NCI-H2196 (cell line): ENCODE measurements around the gene MBNL2.

Experiments
- DNase-seq: peaks from one replicate; lab custom pipeline; 2025; ENCODE audit not compliant: unreplicated experiment; lab: John Stamatoyannopoulos, UW

Gene MBNL2

DNA sequence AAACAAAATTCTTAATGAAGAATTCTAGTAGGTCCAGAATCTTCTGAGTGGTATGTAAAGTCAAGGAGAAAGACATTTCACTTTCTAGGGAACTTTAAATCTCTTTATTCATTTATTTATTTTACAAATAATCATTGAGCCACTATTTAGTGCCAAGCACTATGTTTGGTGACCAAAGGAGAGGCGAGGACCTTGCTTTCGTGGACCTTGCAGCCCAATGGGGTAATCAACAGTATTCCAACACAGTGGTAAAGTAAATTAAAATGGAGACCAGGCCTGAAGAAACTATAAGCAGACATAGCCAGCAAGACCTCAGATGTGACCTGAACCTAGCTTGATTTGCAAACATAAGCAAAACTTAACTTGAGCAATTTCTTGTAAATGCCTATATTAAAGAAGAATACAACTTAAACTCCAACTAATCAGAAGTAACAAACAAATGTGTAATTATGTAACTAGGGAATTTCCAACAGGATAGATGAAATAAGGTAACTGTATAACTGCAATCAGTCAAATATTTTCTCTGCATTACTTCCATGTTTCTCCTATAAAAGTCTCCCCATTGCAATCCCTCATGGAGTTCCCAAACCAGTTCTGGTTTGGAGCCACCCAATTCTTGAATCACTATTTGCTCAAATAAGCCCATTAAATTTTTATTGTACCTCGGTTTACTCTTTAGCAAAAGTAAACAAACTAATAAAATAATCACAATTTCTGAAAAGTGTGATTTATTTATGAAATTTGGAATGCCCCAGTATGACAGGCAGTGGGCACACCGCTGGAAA lies 67.6 kb downstream of the MBNL2 start:
- DNase-seq: no peak

DNA sequence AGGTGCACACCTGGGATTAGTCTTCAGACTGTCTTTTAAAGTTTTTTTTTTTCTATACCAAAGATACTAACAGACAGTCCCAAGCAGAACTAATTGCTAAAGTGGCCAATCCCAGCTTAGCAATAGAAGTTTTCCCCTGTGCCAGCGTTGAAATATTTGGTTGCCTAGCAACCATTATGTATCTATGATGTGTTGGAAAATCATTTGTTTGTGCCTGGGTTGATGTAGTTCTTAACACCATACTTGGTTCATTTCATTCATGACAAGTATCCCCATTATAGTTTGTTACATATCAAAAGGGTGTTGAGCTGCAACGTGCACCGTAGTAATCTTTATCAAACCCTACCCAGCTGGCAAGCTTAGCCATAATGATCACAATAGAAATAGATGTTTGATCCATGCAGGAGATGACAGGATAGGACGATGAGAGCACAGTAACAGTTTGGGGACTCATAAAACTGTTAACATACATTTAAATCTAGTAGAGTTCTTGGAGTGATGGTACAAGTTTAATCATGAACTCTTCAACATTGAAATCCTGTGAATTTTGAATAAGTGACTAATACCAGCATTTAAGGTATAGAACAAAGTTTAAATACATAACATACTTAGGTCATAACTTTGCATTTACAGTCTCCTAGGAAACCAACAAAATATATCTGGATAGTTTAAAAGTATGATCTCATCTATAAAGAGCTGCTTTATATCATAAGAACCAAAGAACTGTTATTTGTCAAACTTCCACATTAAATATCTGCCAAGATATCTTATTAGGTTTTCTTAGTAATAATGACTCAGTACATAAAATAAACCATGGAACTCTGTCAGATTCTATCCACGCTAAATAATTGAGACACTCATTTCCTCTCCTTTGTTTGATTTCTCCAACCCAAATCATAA lies 73.4 kb downstream of the MBNL2 start:
- no peak for DNase-seq

DNA sequence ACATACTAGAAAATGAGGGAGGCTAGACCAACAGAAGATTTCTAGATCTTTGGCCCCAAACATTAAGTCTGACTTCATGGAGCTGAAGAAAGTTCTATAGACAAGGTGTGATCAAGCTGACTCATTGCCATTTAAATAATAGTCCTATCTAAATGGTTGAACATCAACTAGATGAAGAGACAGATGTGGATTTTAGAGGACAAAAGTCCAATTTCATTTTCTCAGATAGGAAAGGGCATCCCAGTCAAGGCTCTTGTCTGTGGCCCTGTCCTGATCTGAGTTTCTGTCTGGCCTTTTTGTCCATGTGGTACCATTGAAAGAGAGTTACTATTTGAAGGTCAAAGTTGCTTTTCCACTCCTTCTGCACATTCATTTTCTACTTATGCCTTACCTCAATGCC lies 74.6 kb downstream of the MBNL2 start:
- no peak for DNase-seq

DNA sequence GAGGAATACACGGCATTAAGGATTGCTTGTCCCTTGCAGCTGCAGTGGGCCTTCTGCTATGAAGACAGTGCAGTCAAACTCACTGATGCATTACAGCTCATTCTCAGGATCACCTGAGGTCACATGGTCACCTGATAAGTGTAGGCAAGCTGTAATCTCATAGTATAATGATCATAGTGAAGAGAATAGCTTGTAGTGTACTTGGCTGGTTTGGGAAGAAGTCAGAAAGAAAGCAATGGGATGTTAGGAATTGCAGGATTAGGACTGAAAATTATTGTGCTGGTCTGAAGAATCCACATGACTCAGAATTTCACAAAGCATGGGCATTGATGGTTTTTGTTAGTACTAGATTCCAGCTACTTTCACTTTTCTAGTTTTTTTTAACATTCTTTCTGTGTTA lies 76.7 kb downstream of the MBNL2 start:
- DNase-seq: no peak

DNA sequence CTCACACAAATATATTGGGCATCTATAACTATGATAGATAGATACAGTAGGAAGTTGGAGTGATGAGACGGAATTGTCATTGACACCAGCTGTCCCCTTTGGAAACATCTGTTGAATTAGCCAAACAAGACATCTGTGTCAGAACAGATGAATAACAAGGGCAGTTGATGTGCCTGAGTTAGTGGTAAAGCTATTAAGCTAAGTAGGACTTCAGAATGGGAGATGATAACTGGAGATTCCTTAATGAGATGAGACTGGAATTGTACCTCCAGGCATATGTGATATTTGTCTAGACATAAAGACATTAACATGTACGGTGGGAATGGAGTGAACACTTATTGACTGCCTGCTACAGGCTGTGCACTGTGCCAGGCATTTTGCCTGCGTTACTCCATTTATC lies 78.7 kb downstream of the MBNL2 start:
- DNase-seq: no peak

DNA sequence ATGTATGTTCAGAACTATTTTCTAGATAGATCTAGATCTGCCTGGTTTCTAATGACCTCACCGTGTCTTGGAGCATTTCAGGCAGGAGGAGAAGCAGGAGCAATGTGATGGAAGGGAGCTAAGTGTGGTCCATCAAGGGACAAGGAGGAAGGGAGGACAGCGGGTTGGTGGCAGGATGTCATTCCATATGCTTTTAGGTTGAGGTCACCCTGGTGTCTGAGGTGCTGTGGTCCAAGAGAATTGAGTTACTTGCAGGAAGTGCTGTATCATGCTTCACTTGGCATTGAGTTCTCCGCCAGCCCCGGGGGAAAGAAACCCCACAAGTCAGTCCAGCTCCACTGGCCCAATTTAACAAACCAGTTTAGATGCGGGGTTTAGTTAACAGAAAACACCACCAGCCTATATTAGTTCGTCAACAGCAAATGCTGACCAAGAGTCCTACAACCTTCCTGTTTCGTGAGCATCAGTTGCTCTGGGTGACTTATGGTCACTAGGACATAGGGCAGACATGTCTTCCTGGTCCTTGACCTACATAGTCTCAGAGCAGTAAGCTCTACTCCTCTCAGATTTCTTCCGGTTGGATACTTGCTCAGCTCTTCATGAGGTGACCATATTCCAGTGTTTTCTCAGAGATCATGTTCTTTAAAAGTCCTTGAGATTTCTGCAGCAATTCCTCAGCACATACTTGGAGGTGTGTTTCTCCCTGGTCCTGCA lies 79.4 kb downstream of the MBNL2 start:
- DNase-seq: no peak

DNA sequence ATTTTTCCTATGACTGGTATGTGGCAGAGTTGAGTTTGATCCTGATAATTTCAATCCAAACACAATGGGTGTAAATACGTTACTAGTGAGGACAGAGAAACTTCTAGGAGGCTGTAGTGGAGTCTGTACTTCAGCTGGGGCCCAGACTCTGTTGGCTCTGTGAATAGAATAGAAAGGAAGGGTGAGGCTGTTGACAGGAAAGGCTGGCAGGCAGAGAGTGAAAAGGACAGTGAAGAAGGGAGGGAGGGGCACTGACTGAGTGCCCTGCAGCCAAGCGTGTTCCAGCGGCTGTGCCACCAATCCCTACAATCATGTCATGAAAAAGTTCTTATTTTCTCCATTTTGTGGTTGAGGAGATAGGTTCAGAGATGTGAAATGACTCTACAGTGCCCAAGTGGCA lies 80.5 kb downstream of the MBNL2 start:
- DNase-seq: no peak

DNA sequence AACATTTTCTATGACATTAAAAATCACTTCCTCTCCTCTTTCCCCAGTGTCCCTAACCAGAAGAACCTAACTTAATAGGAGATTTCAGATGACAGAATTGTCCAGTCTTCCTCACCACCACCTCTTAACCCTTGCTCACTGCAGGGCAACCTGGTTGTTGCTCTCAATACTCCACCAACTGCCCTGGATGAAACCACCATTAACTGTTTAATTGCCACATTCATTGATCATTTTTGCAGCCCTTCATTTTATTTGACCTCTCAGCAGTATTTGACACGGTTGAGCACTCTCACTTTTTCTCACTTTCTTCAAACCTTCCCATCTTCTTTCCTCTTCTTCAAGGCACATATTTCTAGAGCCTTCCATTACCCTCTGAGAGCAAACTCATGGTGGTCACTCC lies 84.0 kb downstream of the MBNL2 start:
- DNase-seq: no peak

DNA sequence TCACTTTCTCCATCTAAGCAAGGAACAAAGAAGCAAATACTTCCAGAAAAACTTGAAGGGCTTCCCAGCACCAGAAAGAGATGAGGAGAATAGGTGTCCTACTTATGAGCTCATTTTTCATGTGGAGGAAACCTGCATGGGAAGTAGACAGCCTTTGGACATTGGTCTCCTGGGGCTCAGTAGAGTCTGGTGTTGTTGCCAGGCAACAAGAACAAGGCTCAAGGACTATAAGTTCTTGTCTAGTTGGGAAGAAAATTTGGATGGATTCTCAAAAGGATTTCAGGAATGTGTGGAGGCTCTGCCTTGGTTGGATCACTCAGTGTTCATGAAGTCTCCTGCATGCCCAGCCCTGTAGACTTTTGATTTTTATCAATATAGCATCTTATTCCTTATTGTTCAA lies 84.5 kb downstream of the MBNL2 start:
- no peak for DNase-seq

DNA sequence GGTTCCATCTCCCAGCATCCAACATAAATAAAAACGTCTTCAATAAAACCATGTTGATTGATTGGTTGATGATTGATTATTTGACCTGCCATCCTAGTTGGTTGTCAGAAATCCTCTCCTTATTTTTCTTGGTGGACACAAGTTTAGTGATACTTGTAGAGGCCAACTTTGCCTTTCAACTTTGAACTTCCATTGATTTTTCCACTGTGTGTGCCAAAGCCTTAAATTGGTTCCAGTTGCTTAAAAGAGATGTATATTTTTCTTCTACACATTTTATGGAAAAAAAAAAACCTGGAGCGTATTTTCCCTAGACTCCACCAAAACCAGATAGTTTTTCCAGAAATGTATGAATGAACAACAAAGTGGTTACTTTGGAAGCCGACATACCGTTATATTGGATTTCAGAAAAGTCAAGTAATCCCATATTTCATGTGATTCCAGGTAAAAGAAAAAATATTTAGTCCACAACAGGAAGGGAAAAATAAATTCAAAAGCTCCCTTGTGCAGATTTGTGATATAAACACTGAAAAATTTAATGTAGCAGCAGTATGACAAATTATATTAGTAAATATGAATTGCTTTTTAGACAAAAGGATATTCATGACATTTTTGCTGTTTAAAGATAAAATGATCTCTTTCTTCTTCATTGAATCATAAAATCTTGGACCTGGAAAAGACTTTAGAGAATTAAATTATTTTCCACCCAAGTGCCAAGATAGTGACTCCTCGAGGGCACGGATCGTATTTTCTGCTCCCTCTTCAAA lies 85.2 kb downstream of the MBNL2 start:
- no peak for DNase-seq

DNA sequence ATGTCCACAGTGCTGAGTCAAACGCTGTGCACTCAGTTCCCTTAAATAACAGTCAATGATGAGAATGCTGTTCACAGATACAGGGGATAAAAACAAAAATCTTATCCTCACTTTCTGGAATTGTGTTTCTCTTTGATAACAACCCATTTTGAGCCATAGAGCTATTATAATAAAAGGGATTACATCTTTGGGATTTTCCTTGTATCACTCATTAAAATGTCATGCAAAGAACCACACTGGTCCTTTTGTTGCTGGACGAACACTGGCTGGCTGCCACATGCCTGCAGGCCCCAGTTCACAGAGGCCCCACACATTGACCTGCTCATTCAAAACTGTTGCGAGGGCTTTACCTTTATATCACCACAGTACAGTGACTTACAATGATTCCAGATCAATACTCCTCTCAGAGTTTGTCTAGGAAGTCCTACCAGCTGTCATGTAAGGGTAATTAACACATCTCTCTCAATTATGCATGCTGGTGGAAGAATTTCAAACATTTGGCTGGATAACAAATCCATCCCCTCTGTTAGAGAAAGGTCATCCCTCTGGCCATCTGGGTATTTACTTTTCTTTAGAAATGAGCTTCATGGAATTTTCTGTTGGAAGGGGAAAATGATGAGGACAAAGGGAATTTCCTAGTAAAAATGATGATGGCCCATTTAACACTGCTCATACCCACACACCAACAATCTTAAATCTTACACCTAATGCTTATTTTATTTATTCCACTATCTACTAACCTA lies 85.9 kb downstream of the MBNL2 start:
- no peak for DNase-seq

DNA sequence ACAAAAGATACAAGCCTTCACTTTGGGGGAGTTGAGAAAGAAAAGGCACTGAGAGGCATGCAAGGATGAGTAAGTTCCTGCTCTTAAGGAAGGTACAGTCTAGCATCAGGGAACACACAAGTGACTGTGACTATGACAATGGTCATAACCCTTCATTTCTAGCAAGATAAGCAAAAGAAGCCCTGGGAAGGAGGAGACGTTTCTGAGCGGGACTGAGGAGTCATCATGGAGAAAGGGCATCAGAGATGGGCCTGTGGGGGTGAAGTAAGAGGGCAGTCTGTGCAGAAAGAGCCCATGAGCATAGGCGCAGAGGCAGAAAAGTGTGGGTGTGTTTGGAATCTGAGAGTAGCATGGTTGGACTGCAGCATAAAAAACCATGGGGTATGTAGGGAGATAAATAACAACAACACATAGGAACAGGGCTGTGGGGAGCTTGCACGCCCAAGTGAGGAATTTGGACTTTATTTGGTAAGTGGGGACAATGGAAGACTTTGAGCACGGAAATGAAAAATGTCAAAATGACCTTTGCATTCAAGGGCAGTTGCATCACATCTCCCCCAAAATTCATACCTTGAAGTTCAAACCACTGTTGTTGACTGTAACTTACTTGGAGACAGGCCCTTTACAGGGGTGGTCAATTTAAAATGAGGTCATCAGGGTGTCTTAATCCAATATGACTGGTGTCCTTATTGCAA lies 86.7 kb downstream of the MBNL2 start:
- no peak for DNase-seq

DNA sequence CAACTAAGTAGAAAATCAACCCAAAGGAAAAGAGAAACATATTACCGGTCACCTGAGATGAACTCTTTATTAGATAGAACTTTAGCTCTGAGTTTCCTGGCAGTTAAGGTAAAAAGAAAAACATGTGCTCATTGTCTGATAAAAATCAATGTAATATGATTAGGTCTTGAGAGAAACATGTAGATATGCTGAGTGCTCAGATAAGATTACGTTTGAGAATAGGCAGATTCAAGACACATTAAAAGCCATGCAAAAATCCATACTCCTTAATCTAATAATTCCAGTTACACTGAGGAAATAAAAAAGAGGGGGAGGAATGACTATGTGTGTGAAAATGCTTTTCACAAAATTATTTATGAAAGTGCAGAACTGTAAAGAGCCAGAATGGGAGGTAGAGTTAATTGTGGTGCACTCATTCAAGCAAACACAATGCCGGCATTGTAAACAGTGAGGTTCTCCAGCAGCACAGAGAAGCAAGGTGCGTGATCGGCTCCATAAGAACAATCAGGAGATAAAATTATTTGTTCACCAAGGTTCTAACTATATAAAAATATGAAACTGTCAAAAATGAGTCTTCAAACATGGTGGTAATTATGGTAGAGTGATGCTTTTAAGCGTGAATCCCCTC lies 88.8 kb downstream of the MBNL2 start:
- no peak for DNase-seq

DNA sequence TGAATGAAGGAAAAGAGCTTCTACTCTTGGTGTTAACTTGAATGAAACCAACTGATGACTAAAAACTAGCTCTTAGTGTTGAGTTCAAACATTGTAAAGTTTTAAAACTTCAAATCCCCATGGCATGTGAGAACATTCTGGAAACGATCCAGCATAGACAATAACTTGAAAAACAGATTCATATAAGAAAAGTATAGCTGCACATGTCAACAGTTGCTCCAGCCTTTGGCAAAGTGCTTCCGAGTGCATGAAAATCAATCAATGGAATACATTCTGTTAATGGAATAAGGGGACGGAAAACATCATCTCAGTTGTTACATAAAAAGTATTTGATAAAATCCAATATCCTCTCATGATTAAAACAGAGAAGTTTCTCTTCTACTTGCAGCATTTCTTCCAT lies 89.8 kb downstream of the MBNL2 start:
- no peak for DNase-seq

DNA sequence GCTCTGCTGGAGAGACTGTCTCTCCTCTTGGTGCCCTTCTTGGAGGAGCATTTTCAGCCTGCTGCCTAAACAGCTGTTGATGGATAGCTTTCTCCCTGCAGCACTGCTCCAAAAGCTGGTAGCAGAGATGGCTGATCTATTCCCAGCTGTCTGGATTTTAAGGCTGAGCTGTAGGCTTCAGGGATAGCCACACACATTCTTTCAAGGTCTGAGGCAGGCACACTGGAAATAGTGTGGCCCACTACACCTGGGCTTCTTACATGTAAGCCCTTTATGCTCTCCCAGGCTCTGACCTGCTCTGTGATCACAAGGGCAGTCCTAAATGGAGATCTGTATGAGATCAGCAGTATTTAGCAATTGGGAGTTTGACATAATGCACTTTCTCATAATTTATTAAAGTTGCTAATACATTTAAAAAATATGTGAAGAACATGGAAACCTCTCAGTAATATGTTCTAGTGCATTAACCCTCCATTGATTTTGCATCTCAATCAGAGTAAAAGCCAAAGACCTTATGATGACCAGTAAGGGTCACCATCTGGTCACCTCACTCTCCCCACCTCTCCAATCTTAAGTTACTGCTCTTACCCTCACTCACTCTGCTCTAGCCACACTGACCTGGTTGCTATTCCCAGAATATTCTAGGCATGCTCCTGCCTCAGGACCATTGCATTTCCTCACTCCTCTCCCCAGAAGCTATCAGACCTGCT lies 91.6 kb downstream of the MBNL2 start:
- no peak for DNase-seq

DNA sequence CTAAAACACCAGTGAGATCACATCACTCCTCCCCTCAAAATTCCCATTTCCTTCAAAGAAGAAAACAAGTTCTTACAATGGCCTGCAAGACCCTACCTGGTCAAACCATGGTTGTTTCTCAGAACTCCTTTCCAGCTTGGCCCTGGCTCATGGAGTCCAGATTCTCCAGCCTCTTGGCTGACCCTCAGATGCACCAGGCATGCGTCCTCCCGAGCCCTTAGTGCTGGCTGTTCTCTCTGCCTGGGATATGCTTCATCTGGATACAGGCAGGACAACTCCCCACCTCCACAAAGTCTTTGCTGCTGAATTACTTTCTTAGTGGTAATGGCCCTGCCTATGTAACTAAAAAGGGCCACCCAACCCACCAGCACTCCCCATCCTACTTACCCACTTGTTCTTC lies 94.3 kb downstream of the MBNL2 start:
- DNase-seq: no peak

DNA sequence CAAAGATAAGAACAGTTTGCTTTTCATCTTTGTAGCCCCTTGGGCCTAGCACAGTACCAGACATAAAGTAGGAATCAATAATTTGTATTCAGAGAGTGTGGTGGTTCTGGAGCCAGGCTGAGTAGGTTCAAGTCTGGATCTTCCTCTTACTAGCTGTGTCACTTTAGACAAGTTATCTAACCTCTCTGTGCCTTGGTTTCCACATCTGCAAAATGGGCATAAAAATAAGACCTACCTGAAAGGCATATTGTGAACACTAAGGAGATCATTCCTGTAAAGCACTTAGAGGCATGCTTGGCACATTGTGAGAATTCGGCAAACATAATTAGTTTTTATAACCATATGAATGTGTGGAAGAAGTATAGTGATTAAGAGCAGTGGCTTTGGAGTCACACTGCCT lies 95.8 kb downstream of the MBNL2 start:
- no peak for DNase-seq

DNA sequence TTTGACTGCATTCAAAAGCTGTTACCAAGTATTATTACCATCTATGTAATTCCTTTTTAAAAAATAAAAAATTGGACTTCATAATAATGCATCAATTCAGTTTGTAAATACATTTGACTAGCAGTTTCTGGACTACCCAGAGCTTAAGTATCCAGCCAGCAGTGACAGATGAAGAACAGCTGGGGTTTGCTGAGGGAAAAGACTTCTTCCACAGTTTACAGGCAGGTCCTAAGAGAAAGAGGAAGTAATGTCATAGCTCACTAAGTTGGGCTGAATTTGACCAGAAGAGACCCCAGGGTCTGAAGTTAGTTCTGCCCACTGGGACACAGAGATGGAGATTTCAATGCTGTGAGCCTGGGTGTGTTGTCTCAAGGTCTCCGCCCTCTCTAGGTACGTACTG lies 96.4 kb downstream of the MBNL2 start:
- DNase-seq: no peak
